ENCODE measurements around the gene PRAC2.

Gene PRAC2

GRCh38 chr17:48693178-48693577 is 29.8 kb upstream of the PRAC2 start:
- TF ChIP-seq CTCF (conservative IDR thresholded peaks at IDR 0.05), result no peak
- no peak overlapping the region for H3K27ac ChIP-seq

- no peak for TF ChIP-seq CTCF (conservative IDR thresholded peaks at IDR 0.05)
- no peak overlapping the region for H3K27ac ChIP-seq
Measured at GRCh38 chr17:48701864-48702532, 21.0 kb upstream of the PRAC2 start.

- no peak overlapping the region for H3K27ac ChIP-seq
- no peak for TF ChIP-seq CTCF (conservative IDR thresholded peaks at IDR 0.05)
Measured at GRCh38 chr17:48704361-48705248, 18.4 kb upstream of the PRAC2 start.

- no peak for TF ChIP-seq CTCF (conservative IDR thresholded peaks at IDR 0.05)
- H3K27ac ChIP-seq, result no peak overlapping the region
Measured at GRCh38 chr17:48711128-48711527, 11.9 kb upstream of the PRAC2 start.

GRCh38 chr17:48715496-48716399 is 7.2 kb upstream of the PRAC2 start:
- peak overlapping the region; percentile 100 for H3K27ac ChIP-seq

GRCh38 chr17:48716549-48716948 is 6.4 kb upstream of the PRAC2 start:
- peak overlapping the region; percentile 100 for H3K27ac ChIP-seq

More at GRCh38 chr17:48715496-48716399, 7.2 kb upstream of the PRAC2 start:
- TF ChIP-seq CTCF (conservative IDR thresholded peaks at IDR 0.05), result no peak

GRCh38 chr17:48717367-48718226 is 5.4 kb upstream of the PRAC2 start:
- H3K27ac ChIP-seq, result peak overlapping the region; percentile 100
- TF ChIP-seq CTCF (conservative IDR thresholded peaks at IDR 0.05), result no peak

Data from VCaP (cell line).